IMR-90 (cell line): ENCODE data around the gene GPR139. TPM values are rescaled to one million over a fixed set of nuclear protein-coding genes. Genes with fewer than 3 reads are reported as not detected.

Experiments
- ATAC-seq: fragments of 200-7000 bp; cut with Tn5 transposase; 2 replicates; pipeline ENCODE4 v1.9.1; 2020; ENCODE audit warnings: low read depth, mild to moderate bottlenecking, moderate library complexity
- BruUV-seq: library from RNA; stranded (reverse); fragments of 400-500 nt; replicated peaks from 2 replicates; lab custom pipeline; 2021; lab: Mats Ljungman, UMichigan
- CTCF ChIA-PET: fragments of 300-600 bp; formaldehyde crosslinking; extraction: SDS; loops from one replicate; lab custom pipeline; 2021; ENCODE audit warnings: antibody characterized with exemption; lab: Yijun Ruan, JAX
- POLR2A ChIA-PET: fragments of 300-600 bp; sonication (Branson Sonifier 250); formaldehyde crosslinking; loops from one replicate; lab custom pipeline; 2022; ENCODE audit warnings: antibody characterized with exemption; ENCODE audit not compliant: unreplicated experiment; lab: Charles Lee
- DNase-seq: peaks from one replicate; pipeline ENCODE4 v3.0.0; 2013
- H2AFZ ChIP-seq: replicated peaks from 2 replicates; pipeline ENCODE3; 2013; ENCODE audit warnings: low read length, mild to moderate bottlenecking; ENCODE audit not compliant: poor library complexity
- H2AK5ac ChIP-seq: 2 replicates; pipeline ENCODE4 v1.6.1; 2013; ENCODE audit warnings: low read depth, low read length, inconsistent platforms
- H2AK9ac ChIP-seq: replicated peaks from 2 replicates; pipeline ENCODE3; 2013; ENCODE audit warnings: mild to moderate bottlenecking, low read depth, low read length, moderate library complexity; ENCODE audit not compliant: poor library complexity
- H2BK120ac ChIP-seq: 2 replicates; pipeline ENCODE4 v1.6.1; 2013; ENCODE audit warnings: low read depth, low read length, inconsistent platforms
- H2BK15ac ChIP-seq: 3 replicates; pipeline ENCODE4 v1.6.1; 2013; ENCODE audit warnings: low read depth, low read length, inconsistent platforms
- H2BK20ac ChIP-seq: 2 replicates; pipeline ENCODE4 v1.6.1; 2013; ENCODE audit warnings: low read depth, mild to moderate bottlenecking, inconsistent platforms, low read length, moderate library complexity
- H2BK5ac ChIP-seq: 2 replicates; pipeline ENCODE4 v1.6.1; 2013; ENCODE audit warnings: mild to moderate bottlenecking, low read depth, low read length, inconsistent platforms; ENCODE audit not compliant: poor library complexity, severe bottlenecking
- H3K14ac ChIP-seq: replicated peaks from 2 replicates; pipeline ENCODE4 v1.6.1; 2013; ENCODE audit warnings: low read depth, low read length, inconsistent platforms
- H3K18ac ChIP-seq: 2 replicates; pipeline ENCODE4 v1.6.1; 2013; ENCODE audit warnings: low read depth, low read length, control low read depth
- H3K23ac ChIP-seq: 2 replicates; pipeline ENCODE4 v1.6.1; 2013; ENCODE audit warnings: low read depth, low read length, inconsistent platforms
- H3K27ac ChIP-seq: 2 replicates; pipeline ENCODE4 v1.5.1; 2013; ENCODE audit warnings: mild to moderate bottlenecking, control low read depth, low read length; ENCODE audit not compliant: insufficient read depth
- H3K27me3 ChIP-seq: 2 replicates; pipeline ENCODE4 v1.6.1; 2013; ENCODE audit warnings: low read length; ENCODE audit not compliant: control insufficient read depth, insufficient read depth
- H3K36me3 ChIP-seq: 2 replicates; pipeline ENCODE4 v1.6.1; 2013; ENCODE audit warnings: low read length, mixed read lengths; ENCODE audit not compliant: control insufficient read depth, insufficient read depth
- H3K4ac ChIP-seq: 2 replicates; pipeline ENCODE4 v1.6.1; 2013; ENCODE audit warnings: low read depth, low read length, inconsistent platforms
- H3K4me1 ChIP-seq: 2 replicates; pipeline ENCODE4 v1.6.1; 2013; ENCODE audit warnings: low read length, mixed read lengths; ENCODE audit not compliant: control insufficient read depth, insufficient read depth
- H3K4me2 ChIP-seq: 2 replicates; pipeline ENCODE4 v1.6.1; 2013; ENCODE audit warnings: low read depth, mild to moderate bottlenecking, control low read depth, low read length, moderate library complexity
- H3K4me3 ChIP-seq: 2 replicates; pipeline ENCODE4 v1.5.1; 2013; ENCODE audit warnings: low read depth, mild to moderate bottlenecking, control low read depth, low read length, moderate library complexity; ENCODE audit not compliant: insufficient read depth
- H3K56ac ChIP-seq: 2 replicates; pipeline ENCODE4 v1.6.1; 2013; ENCODE audit warnings: low read length, inconsistent platforms; ENCODE audit not compliant: insufficient read depth; ENCODE audit errors: extremely low read depth
- H3K79me1 ChIP-seq, 2 experiments: 2 replicates each; pipeline ENCODE4 v1.6.1; 2013; ENCODE audit warnings: low read length in 2 of 2, inconsistent platforms in 1 of 2, low read depth in 1 of 2
- H3K9ac ChIP-seq: 2 replicates; pipeline ENCODE4 v1.6.1; 2013; ENCODE audit warnings: low read depth, low read length, control low read depth
- H3K9me1 ChIP-seq: 2 replicates; pipeline ENCODE4 v1.6.1; 2013; ENCODE audit warnings: low read length, inconsistent platforms; ENCODE audit not compliant: insufficient read depth
- H3K9me3 ChIP-seq: 2 replicates; pipeline ENCODE4 v1.6.1; 2013; ENCODE audit warnings: low read length; ENCODE audit not compliant: control insufficient read depth, insufficient read depth
- H4K20me1 ChIP-seq: 2 replicates; pipeline ENCODE4 v1.6.1; 2013; ENCODE audit warnings: low read length, inconsistent platforms; ENCODE audit not compliant: insufficient read depth
- H4K5ac ChIP-seq: 2 replicates; pipeline ENCODE4 v1.6.1; 2013; ENCODE audit warnings: mild to moderate bottlenecking, low read depth, low read length, control low read depth
- H4K8ac ChIP-seq, 2 experiments: 2 replicates each; pipeline ENCODE4 v1.6.1; 2013; ENCODE audit warnings: low read depth in 2 of 2, low read length in 2 of 2, control low read depth in 1 of 2, inconsistent platforms in 1 of 2
- H4K91ac ChIP-seq: 2 replicates; pipeline ENCODE4 v1.6.1; 2013; ENCODE audit warnings: low read depth, low read length, inconsistent platforms; ENCODE audit not compliant: insufficient read depth
- CTCF ChIP-seq: conservative IDR thresholded peaks from 2 replicates; pipeline ENCODE4 v1.5.1; 2012; ENCODE audit warnings: mild to moderate bottlenecking, low read depth, low read length, improper control_type of control experiment
- FOS ChIP-seq: fragments of 150-350 bp; IDR thresholded peaks from 2 replicates; pipeline ENCODE4 v1.6.1; 2016; ENCODE audit warnings: low read depth, low read length
- MAZ ChIP-seq: IDR thresholded peaks from 2 replicates; pipeline ENCODE4 v1.6.1; 2012; ENCODE audit warnings: low read depth, mild to moderate bottlenecking, low read length, improper control_type of control experiment, moderate library complexity, borderline replicate concordance
- RAD21 ChIP-seq: IDR thresholded peaks from 2 replicates; pipeline ENCODE4 v1.6.1; 2012; ENCODE audit warnings: low read length, improper control_type of control experiment
- WGBS, 2 experiments: methylation state at CpG; one replicate each; pipeline versions ENCODE4 v1.1.5 to v1.1.7; 2013; ENCODE audit warnings: missing lambda C conversion rate in 2 of 2; ENCODE audit not compliant: insufficient read length in 1 of 2; ENCODE audit errors: extremely low coverage in 2 of 2; 5-methylcytosine and 5-hydroxymethylcytosine counted together
- dilution Hi-C: fragments of 300-500 bp; cut with HindIII; formaldehyde crosslinking; loops from one replicate; pipeline ENCODE4 v1.14.3; 2018; ENCODE audit warnings: low sequenced_read_pairs; ENCODE audit not compliant: unreplicated experiment
- in situ Hi-C: fragments of 300-500 bp; cut with MboI; formaldehyde crosslinking; loops from 3 replicates; pipeline ENCODE4 v1.14.3; 2019; ENCODE audit warnings: low sequenced_read_pairs, inconsistent platforms, mixed read lengths
- intact Hi-C: fragments of 100-400 bp; cut with micrococcal nuclease; formaldehyde crosslinking; loops from 2 replicates; pipeline ENCODE4 v1.10.0; 2022
- polyA plus RNA-seq, 3 experiments: library from polyadenylated mRNA; depleted of rRNA; stranded (reverse); fragments of >200 nt; gene quantifications; 2 replicates each; pipeline ENCODE4 v1.2.3, GENCODE V29; 2012; ENCODE audit warnings: low replicate concordance in 1 of 3
- total RNA-seq: library from RNA; depleted of rRNA; stranded (reverse); fragments of >200 nt; gene quantifications from 2 replicates; pipeline ENCODE4 v1.2.3, GENCODE V29; 2012; rRNA removed

The GPR139 gene
- total and polyA plus RNA-seq, 2 of the 4 experiments (the other 2 are of a cell fraction), result not detected

- H3K9me3 ChIP-seq, result no peaks in the 10 kb centered on the region
- CTCF ChIA-PET, result interaction anchor here (1.4 kb wide), 1 partner anchor 13 kb away, joined by 3 read pairs; no protein-coding TSS in a partner anchor
Observed at GRCh38 chr16:19984135-19984534, 89.6 kb downstream of the GPR139 start.

More at GRCh38 chr16:19984135-19984534, 89.6 kb downstream of the GPR139 start:
- no peaks in the 10 kb centered on the region for H4K20me1 ChIP-seq
- no peak overlapping the region for H2AFZ ChIP-seq
- no peak overlapping the region for H4K5ac ChIP-seq
- no peak overlapping the region for H3K18ac ChIP-seq
- intact Hi-C loops, result no loop called here
- ATAC-seq, result no peak
- H4K8ac ChIP-seq, result no peak overlapping the region
- no peaks in the 10 kb centered on the region for H3K4me1 ChIP-seq
- BruUV-seq, result no TSS peak
- H3K23ac ChIP-seq, result no peak overlapping the region
- in situ Hi-C loops, result no loop called here
- dilution Hi-C loops, result no loop called here
- H3K4ac ChIP-seq, result no peak overlapping the region
- DNase-seq, result no peak
- no peak overlapping the region for H3K4me3 ChIP-seq
- no peak for TF ChIP-seq FOS
- TF ChIP-seq MAZ, result no peak
- no peak for TF ChIP-seq RAD21
- TF ChIP-seq CTCF, result no peak
- no peak overlapping the region for H2AK9ac ChIP-seq
- H3K4me2 ChIP-seq, result no peak overlapping the region
- no peaks in the 10 kb centered on the region for H3K9me1 ChIP-seq
- no peak overlapping the region for H3K14ac ChIP-seq
- no peaks in the 10 kb centered on the region for H3K79me1 ChIP-seq
- POLR2A ChIA-PET, result no interaction called here
- H3K27me3 ChIP-seq, result no peaks in the 10 kb centered on the region
- no peak overlapping the region for H3K27ac ChIP-seq
- no peak overlapping the region for H2AK5ac ChIP-seq
- WGBS, 2 experiments, result 57% methylated on average over 1 of the region's 3 CpGs; no CpG with 5 or more reads in 1 of the 2 experiments
- H2BK20ac ChIP-seq, result no peak overlapping the region
- H2BK15ac ChIP-seq, result no peak overlapping the region
- no peak overlapping the region for H3K56ac ChIP-seq
- H2BK5ac ChIP-seq, result no peak overlapping the region
- H2BK120ac ChIP-seq, result no peak overlapping the region
- no peaks in the 10 kb centered on the region for H3K36me3 ChIP-seq
- no peak overlapping the region for H3K9ac ChIP-seq
- H4K91ac ChIP-seq, result no peak overlapping the region

Other genes starting within 250 kb of the GPR139 start
- gene GPRC5B, start 189.0 kb downstream of the GPR139 start, total RNA-seq, result 2.2 and 2.5 TPM in 2 replicates
- gene GPRC5B, start 189.0 kb downstream of the GPR139 start, polyA plus RNA-seq (2012; rRNA removed), result 6.8 and 8.5 TPM in 2 replicates